Measurements from ENCODE around the gene LEO1. TPM values are rescaled to one million over a fixed set of nuclear protein-coding genes. Genes with fewer than 3 reads are reported as not detected.

Gene LEO1
- total and polyA plus RNA-seq, 2 donors (not counting 1 experiment from before 2014, with no cell fraction given): 1.9 to 19.1 TPM

DNA sequence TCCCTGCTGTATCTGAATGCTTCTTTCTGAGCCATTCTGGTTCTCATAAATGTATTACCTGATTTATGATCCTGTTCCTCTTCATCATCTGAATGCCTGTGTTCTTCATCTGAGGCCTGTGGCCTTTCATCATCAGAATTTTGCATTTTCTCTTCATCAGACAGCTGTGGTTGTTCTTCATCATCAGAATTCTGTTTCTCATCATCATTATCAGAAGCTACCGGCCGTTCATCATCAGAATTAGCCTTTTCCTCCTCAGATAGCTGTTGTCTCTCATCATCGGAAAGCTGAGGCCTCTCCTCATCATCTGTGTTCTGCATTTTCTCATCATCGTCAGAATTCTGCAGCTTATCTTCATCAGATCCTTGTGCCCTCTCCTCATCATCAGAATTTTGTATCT, 5.9 kb downstream of the LEO1 start:
- no peak overlapping the region for H3K4me3 ChIP-seq (ENCODE audit: control extremely low read depth in 1 of 5, extremely low read depth in 1 of 5, insufficient read depth in 1 of 5, low read depth in 2 of 5, low read length in 4 of 5)
- Mint-ChIP-seq H3K27me3 (no peaks in the 10 kb centered on the region), H3K9me3 (ENCODE audit: insufficient read depth) (peaks cover 3% of the 10 kb centered on the region), H3K4me3 (no peak overlapping the region), H3K27ac (no peak overlapping the region), H3K4me1 (peaks cover 13% of the 10 kb centered on the region)
- peaks cover 0 to 27% (median 11%) of the 10 kb centered on the region in 3 donors for H3K9me3 ChIP-seq (ENCODE audit: control extremely low read depth in 1 of 3, control insufficient read depth in 2 of 3, insufficient read depth in 1 of 3, low read length in 2 of 3)
- intact Hi-C loops (cut with micrococcal nuclease): no loop called here
- no peak overlapping the region for H3K9ac ChIP-seq (ENCODE audit: low read length)
- ATAC-seq (ENCODE audit: low read depth) (no peak), DNase-seq (no peak)
- H3K27ac ChIP-seq (ENCODE audit: low read length in 2 of 2): no peak overlapping the region
- peaks cover 0 to 35% of the 10 kb centered on the region in 2 experiments for H3K36me3 ChIP-seq (replicated peaks in 1 of 2; ENCODE audit: control extremely low read depth in 1 of 2, control insufficient read depth in 1 of 2, extremely low read depth in 1 of 2, insufficient read depth in 2 of 2, low read length in 1 of 2)
- 99% methylated on average over 4 of the region's 4 CpGs for WGBS (ENCODE audit: insufficient coverage)
- no peaks in the 10 kb centered on the region for H3K27me3 ChIP-seq (replicated peaks in 1 of 4; ENCODE audit: control extremely low read depth in 1 of 4, control insufficient read depth in 3 of 4, insufficient read depth in 4 of 4, low read length in 3 of 4)
- peaks cover 40% of the 10 kb centered on the region for H3K79me2 ChIP-seq (ENCODE audit: control insufficient read depth, insufficient read depth, low read length)
- POLR2A ChIA-PET: no interaction called here
- no peaks in the 10 kb centered on the region for H4K20me1 ChIP-seq (ENCODE audit: control insufficient read depth, insufficient read depth, low read length, poor library complexity, severe bottlenecking)
- TF ChIP-seq CTCF (IDR thresholded peaks at IDR 0.05): no peak
- H2AFZ ChIP-seq (ENCODE audit: insufficient read depth, low read depth, low read length, poor library complexity, severe bottlenecking): no peak overlapping the region
- CTCF ChIA-PET: interaction anchor here (1.1 kb wide), 1 partner anchor 113 kb away, joined by 5 read pairs; no protein-coding TSS in a partner anchor
- H3K4me1 ChIP-seq (ENCODE audit: control insufficient read depth in 2 of 2, insufficient read depth in 2 of 2, low read length in 2 of 2): peaks cover 2 to 4% of the 10 kb centered on the region in 2 donors
- no peak overlapping the region for H3K4me2 ChIP-seq (replicated peaks; ENCODE audit: low read depth, low read length, poor library complexity, severe bottlenecking)

DNA sequence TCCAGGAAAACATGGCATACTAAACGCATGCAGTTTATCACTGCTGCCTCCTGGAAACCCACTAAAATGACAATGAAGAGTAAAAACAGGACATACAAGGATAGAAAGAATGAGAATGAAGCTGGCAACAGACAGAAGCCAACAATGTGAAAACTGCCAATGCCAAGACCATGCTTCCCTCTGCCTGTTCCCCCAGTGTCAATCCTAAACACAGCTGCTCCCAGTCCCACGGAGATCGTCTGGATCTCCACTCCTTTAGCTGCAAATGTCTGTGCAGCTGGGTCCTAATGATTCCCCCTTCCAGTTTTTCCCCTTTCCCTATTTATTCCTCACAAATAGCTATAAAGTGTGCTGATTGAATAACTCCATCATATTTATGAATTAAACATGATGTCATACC, 16.1 kb downstream of the LEO1 start:
- Mint-ChIP-seq H3K27me3 (no peaks in the 10 kb centered on the region), H3K4me1 (no peaks in the 10 kb centered on the region), H3K27ac (no peak overlapping the region), H3K9me3 (ENCODE audit: insufficient read depth) (no peaks in the 10 kb centered on the region), H3K4me3 (no peak overlapping the region)
- ATAC-seq (ENCODE audit: low read depth) (no peak), DNase-seq (no peak)
- Histone ChIP-seq H3K4me2 (replicated peaks; ENCODE audit: low read depth, low read length, poor library complexity, severe bottlenecking) (no peak overlapping the region), H3K27ac (ENCODE audit: low read length in 2 of 2) (no peak overlapping the region), H3K4me1 (ENCODE audit: control insufficient read depth in 2 of 2, insufficient read depth in 2 of 2, low read length in 2 of 2) (no peaks in the 10 kb centered on the region), H3K79me2 (ENCODE audit: control insufficient read depth, insufficient read depth, low read length) (no peaks in the 10 kb centered on the region), H3K27me3 (replicated peaks in 1 of 4; ENCODE audit: control extremely low read depth in 1 of 4, control insufficient read depth in 3 of 4, insufficient read depth in 4 of 4, low read length in 3 of 4) (no peaks in the 10 kb centered on the region), H3K9me3 (ENCODE audit: control extremely low read depth in 1 of 3, control insufficient read depth in 2 of 3, insufficient read depth in 1 of 3, low read length in 2 of 3) (no peaks in the 10 kb centered on the region), H3K9ac (ENCODE audit: low read length) (no peak overlapping the region), H3K36me3 (replicated peaks in 1 of 2; ENCODE audit: control extremely low read depth in 1 of 2, control insufficient read depth in 1 of 2, extremely low read depth in 1 of 2, insufficient read depth in 2 of 2, low read length in 1 of 2) (peaks cover 11 to 75% of the 10 kb centered on the region in 2 experiments), H3K4me3 (ENCODE audit: control extremely low read depth in 1 of 5, extremely low read depth in 1 of 5, insufficient read depth in 1 of 5, low read depth in 2 of 5, low read length in 4 of 5) (no peak overlapping the region), H2AFZ (ENCODE audit: insufficient read depth, low read depth, low read length, poor library complexity, severe bottlenecking) (no peak overlapping the region), H4K20me1 (ENCODE audit: control insufficient read depth, insufficient read depth, low read length, poor library complexity, severe bottlenecking) (no peaks in the 10 kb centered on the region)
- intact Hi-C loops (cut with micrococcal nuclease): no loop called here
- ChIA-PET CTCF (no interaction called here), POLR2A (no interaction called here)
- no CpG with 5 or more reads among the region's 3 CpGs for WGBS (ENCODE audit: insufficient coverage)
- TF ChIP-seq CTCF (IDR thresholded peaks at IDR 0.05) (no peak), EZH2 (IDR thresholded peaks at IDR 0.05; ENCODE audit: borderline replicate concordance, insufficient read depth, low read depth, low read length, poor library complexity, severe bottlenecking) (no peak)
